ENCODE data around the gene CANX. TPM values are rescaled to one million over a fixed set of nuclear protein-coding genes. Genes with fewer than 3 reads are reported as not detected.

CANX gene
- total and polyA plus RNA-seq, 4 experiments from 2014 or later = 259 to 417 (median 386) TPM

DNA sequence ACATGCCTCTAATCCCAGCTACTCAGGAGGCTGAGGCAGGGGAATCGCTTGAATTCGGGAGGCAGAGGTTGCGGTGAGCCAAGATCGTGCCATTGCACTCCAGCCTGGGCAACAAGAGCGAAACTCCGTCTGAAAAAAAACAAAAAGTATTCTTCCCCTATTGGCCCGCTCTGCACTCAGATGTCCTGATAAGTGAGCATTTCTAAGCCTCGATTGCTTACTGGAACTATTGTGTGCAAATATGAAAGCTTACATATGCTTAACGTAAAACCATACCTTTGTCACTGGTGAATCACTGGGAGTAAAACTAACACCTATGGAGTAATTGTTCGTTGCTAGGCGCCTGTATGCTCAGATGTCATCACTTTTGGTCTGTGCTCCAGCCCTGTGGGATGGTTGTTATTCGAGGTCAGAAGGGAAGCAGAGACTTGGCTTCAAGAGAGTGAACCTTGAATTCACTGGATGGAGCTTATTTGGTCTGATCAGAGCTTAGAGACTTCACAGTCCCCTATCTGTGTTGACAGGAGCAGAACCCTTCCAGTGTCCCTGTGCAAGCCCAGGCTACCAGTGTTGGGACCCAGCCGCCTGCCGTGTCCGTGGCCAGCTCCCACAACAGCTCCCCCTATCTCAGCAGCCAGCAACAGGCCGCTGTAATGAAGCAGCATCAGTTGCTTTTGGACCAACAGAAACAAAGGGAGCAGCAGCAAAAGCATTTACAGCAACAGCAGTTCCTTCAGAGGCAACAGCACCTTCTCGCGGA, 69.7 kb downstream of the CANX start:
- Mint-ChIP-seq H3K9me3 (no peaks in the 10 kb centered on the region), H3K4me3 (no peak overlapping the region), H3K27me3 (no peaks in the 10 kb centered on the region), H3K27ac (no peak overlapping the region), H3K4me1 (peaks cover 6 to 20% (median 11%) of the 10 kb centered on the region in 4 donors), H3K36me3 (peaks cover 50 to 74% of the 10 kb centered on the region in 2 donors)
- DNase-seq = no peak
- Histone ChIP-seq H3K36me3 (ENCODE audit: insufficient read depth, low read length) (peaks cover 70% of the 10 kb centered on the region), H3K9me3 (ENCODE audit: control insufficient read depth in 1 of 2, low read length in 2 of 2) (no peaks in the 10 kb centered on the region), H3K4me1 (ENCODE audit: insufficient read depth, low read length) (peaks cover 8% of the 10 kb centered on the region), H3K4me3 (ENCODE audit: low read length in 2 of 2) (no peak overlapping the region), H3K27ac (ENCODE audit: low read depth, low read length) (no peak overlapping the region), H3K27me3 (ENCODE audit: insufficient read depth, low read length) (no peaks in the 10 kb centered on the region)
- ChIA-PET CTCF (ENCODE audit: partially characterized antibody) (interaction anchor here (2.5 kb wide), 1 partner anchor 9 kb away, joined by 7 read pairs; no protein-coding TSS in a partner anchor), POLR2A (ENCODE audit: partially characterized antibody) (interaction anchor here (0.6 kb wide), 1 partner anchor 25 kb away, joined by 3 read pairs; no protein-coding TSS in a partner anchor)
- intact Hi-C loops (cut with micrococcal nuclease) = no loop called here

DNA sequence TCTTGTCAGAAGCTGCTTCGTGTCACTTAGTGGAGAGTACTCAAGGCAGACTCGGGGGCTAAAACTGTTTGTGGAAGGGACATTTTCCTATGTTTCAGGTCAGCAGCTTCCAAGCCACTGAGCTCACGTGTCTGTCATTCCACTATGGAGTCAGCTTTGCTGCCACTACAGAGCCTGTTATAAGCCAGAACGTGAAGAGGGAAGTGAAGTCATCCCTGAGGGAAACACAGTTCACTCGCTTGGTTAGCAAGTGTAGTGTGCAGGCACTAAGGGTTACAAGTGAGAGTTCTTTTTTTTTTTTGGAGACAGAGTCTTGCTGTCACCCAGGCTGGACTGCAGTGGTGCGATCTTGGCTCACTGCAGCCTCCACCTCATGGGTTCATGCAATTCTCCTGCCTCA, 70.5 kb downstream of the CANX start:
- peaks cover 57 to 81% of the 10 kb centered on the region in 2 donors for H3K36me3 Mint-ChIP-seq
- H3K4me3 ChIP-seq (ENCODE audit: low read length in 2 of 2) = no peak overlapping the region
- no peak overlapping the region for H3K27ac ChIP-seq (ENCODE audit: low read depth, low read length)
- no peaks in the 10 kb centered on the region for H3K9me3 ChIP-seq (ENCODE audit: control insufficient read depth in 1 of 2, low read length in 2 of 2)
- CTCF ChIA-PET (ENCODE audit: partially characterized antibody) = interaction anchor here (2.5 kb wide), 1 partner anchor 8 kb away, joined by 7 read pairs; no protein-coding TSS in a partner anchor
- peak overlapping the region in 2 of 7 donors; percentile 18 to 19 for H3K27ac Mint-ChIP-seq
- H3K36me3 ChIP-seq (ENCODE audit: insufficient read depth, low read length) = peaks cover 78% of the 10 kb centered on the region
- H3K4me1 Mint-ChIP-seq = peaks cover 2 to 14% (median 6%) of the 10 kb centered on the region in 4 donors
- POLR2A ChIA-PET (ENCODE audit: partially characterized antibody) = no interaction called here
- H3K27me3 Mint-ChIP-seq = no peaks in the 10 kb centered on the region
- no peak for DNase-seq
- H3K9me3 Mint-ChIP-seq = peaks cover 0 to 1% (median 0%) of the 10 kb centered on the region in 8 donors
- peaks cover 4% of the 10 kb centered on the region for H3K4me1 ChIP-seq (ENCODE audit: insufficient read depth, low read length)
- intact Hi-C loops (cut with micrococcal nuclease) = no loop called here
- no peak overlapping the region for H3K4me3 Mint-ChIP-seq
- no peaks in the 10 kb centered on the region for H3K27me3 ChIP-seq (ENCODE audit: insufficient read depth, low read length)

- no peaks in the 10 kb centered on the region for H3K27me3 Mint-ChIP-seq
- DNase-seq = no peak
- H3K4me1 Mint-ChIP-seq = peaks cover 2 to 14% (median 6%) of the 10 kb centered on the region in 4 donors
- Histone ChIP-seq H3K27me3 (ENCODE audit: insufficient read depth, low read length) (no peaks in the 10 kb centered on the region), H3K36me3 (ENCODE audit: insufficient read depth, low read length) (peaks cover 83% of the 10 kb centered on the region), H3K9me3 (ENCODE audit: control insufficient read depth in 1 of 2, low read length in 2 of 2) (no peaks in the 10 kb centered on the region), H3K27ac (ENCODE audit: low read depth, low read length) (no peak overlapping the region), H3K4me1 (ENCODE audit: insufficient read depth, low read length) (peaks cover 4% of the 10 kb centered on the region), H3K4me3 (ENCODE audit: low read length in 2 of 2) (no peak overlapping the region)
- ChIA-PET CTCF (ENCODE audit: partially characterized antibody) (no interaction called here), POLR2A (ENCODE audit: partially characterized antibody) (no interaction called here)
- peaks cover 0 to 1% (median 0%) of the 10 kb centered on the region in 8 donors for H3K9me3 Mint-ChIP-seq
- no peak overlapping the region for H3K27ac Mint-ChIP-seq
- H3K36me3 Mint-ChIP-seq = peaks cover 57 to 83% of the 10 kb centered on the region in 2 donors
- intact Hi-C loops (cut with micrococcal nuclease) = no loop called here
- H3K4me3 Mint-ChIP-seq = no peak overlapping the region
These were observed 71.0 kb downstream of the CANX start for GRCh38 chr5:179769796-179770195.

GRCh38 chr5:179771311-179771895, 72.6 kb downstream of the CANX start:
- Histone ChIP-seq H3K27ac (ENCODE audit: low read depth, low read length) (no peak overlapping the region), H3K4me3 (ENCODE audit: low read length in 2 of 2) (no peak overlapping the region), H3K4me1 (ENCODE audit: insufficient read depth, low read length) (peaks cover 4% of the 10 kb centered on the region), H3K27me3 (ENCODE audit: insufficient read depth, low read length) (no peaks in the 10 kb centered on the region), H3K36me3 (ENCODE audit: insufficient read depth, low read length) (peaks cover 84% of the 10 kb centered on the region), H3K9me3 (ENCODE audit: control insufficient read depth in 1 of 2, low read length in 2 of 2) (no peaks in the 10 kb centered on the region)
- no peak for DNase-seq
- intact Hi-C loops (cut with micrococcal nuclease) = no loop called here
- Mint-ChIP-seq H3K4me3 (no peak overlapping the region), H3K4me1 (peaks cover 2 to 9% (median 6%) of the 10 kb centered on the region in 4 donors), H3K27ac (no peak overlapping the region), H3K27me3 (no peaks in the 10 kb centered on the region), H3K9me3 (peaks cover 0 to 1% (median 0%) of the 10 kb centered on the region in 8 donors), H3K36me3 (peaks cover 59 to 80% of the 10 kb centered on the region in 2 donors)
- CTCF ChIA-PET (ENCODE audit: partially characterized antibody) = interaction anchor here (1.2 to 1.3 kb wide), 2 partner anchors 8 to 24 kb away, joined by 3 to 4 read pairs; no protein-coding TSS in a partner anchor
- POLR2A ChIA-PET (ENCODE audit: partially characterized antibody) = interaction anchor here (0.6 to 0.8 kb wide), 2 partner anchors 9 to 50 kb away, joined by 3 to 4 read pairs; partner anchors contain the start of gene SQSTM1

GRCh38 chr5:179772351-179772750, 73.6 kb downstream of the CANX start:
- H3K36me3 ChIP-seq (ENCODE audit: insufficient read depth, low read length) = peaks cover 84% of the 10 kb centered on the region
- Mint-ChIP-seq H3K4me3 (no peak overlapping the region), H3K36me3 (peaks cover 51 to 77% of the 10 kb centered on the region in 2 donors), H3K27ac (peak overlapping the region in 1 of 7 donors; percentile 80), H3K9me3 (peaks cover 0 to 1% (median 0%) of the 10 kb centered on the region in 8 donors), H3K4me1 (peaks cover 0 to 6% (median 4%) of the 10 kb centered on the region in 4 donors), H3K27me3 (no peaks in the 10 kb centered on the region)
- no peak for DNase-seq
- H3K27me3 ChIP-seq (ENCODE audit: insufficient read depth, low read length) = no peaks in the 10 kb centered on the region
- H3K27ac ChIP-seq (ENCODE audit: low read depth, low read length) = no peak overlapping the region
- POLR2A ChIA-PET (ENCODE audit: partially characterized antibody) = no interaction called here
- no peak overlapping the region for H3K4me3 ChIP-seq (ENCODE audit: low read length in 2 of 2)
- CTCF ChIA-PET (ENCODE audit: partially characterized antibody) = interaction anchor here (1.3 kb wide), 1 partner anchor 9 kb away, joined by 4 read pairs; no protein-coding TSS in a partner anchor
- no peaks in the 10 kb centered on the region for H3K9me3 ChIP-seq (ENCODE audit: control insufficient read depth in 1 of 2, low read length in 2 of 2)
- no peaks in the 10 kb centered on the region for H3K4me1 ChIP-seq (ENCODE audit: insufficient read depth, low read length)
- intact Hi-C loops (cut with micrococcal nuclease) = no loop called here

DNA sequence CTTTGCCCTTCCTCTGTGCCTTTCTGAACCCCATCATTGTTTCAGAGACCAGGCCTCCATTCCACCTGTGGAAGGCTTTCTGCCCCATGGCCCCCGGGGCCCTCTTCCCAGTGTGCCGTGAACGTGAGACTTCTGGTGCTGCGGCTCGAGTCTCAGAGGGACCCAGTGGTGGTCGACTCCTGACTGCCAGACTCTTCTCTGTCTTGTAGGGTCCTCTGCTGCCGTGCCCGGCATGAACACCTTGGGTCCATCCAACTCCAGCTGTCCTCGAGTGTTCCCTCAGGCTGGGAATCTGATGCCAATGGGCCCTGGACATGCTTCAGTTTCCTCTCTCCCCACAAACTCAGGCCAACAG, 74.9 kb downstream of the CANX start:
- H3K27ac ChIP-seq (ENCODE audit: low read depth, low read length) = no peak overlapping the region
- H3K4me1 ChIP-seq (ENCODE audit: insufficient read depth, low read length) = no peaks in the 10 kb centered on the region
- ChIA-PET POLR2A (ENCODE audit: partially characterized antibody) (no interaction called here), CTCF (ENCODE audit: partially characterized antibody) (interaction anchor here (1.3 kb wide), 1 partner anchor 10 kb away, joined by 3 read pairs; no protein-coding TSS in a partner anchor)
- intact Hi-C loops (cut with micrococcal nuclease) = no loop called here
- no peak for DNase-seq
- H3K27me3 ChIP-seq (ENCODE audit: insufficient read depth, low read length) = no peaks in the 10 kb centered on the region
- peaks cover 0 to 3% (median 0%) of the 10 kb centered on the region in 4 donors for H3K4me1 Mint-ChIP-seq
- no peak overlapping the region for H3K4me3 ChIP-seq (ENCODE audit: low read length in 2 of 2)
- peaks cover 0 to 1% (median 0%) of the 10 kb centered on the region in 8 donors for H3K9me3 Mint-ChIP-seq
- H3K36me3 Mint-ChIP-seq = peaks cover 59 to 79% of the 10 kb centered on the region in 2 donors
- no peaks in the 10 kb centered on the region for H3K27me3 Mint-ChIP-seq
- no peak overlapping the region for H3K4me3 Mint-ChIP-seq
- no peaks in the 10 kb centered on the region for H3K9me3 ChIP-seq (ENCODE audit: control insufficient read depth in 1 of 2, low read length in 2 of 2)
- H3K27ac Mint-ChIP-seq = peak overlapping the region in 2 of 7 donors; percentile 24 to 68
- peaks cover 85% of the 10 kb centered on the region for H3K36me3 ChIP-seq (ENCODE audit: insufficient read depth, low read length)

GRCh38 chr5:179774442-179774841, 75.7 kb downstream of the CANX start:
- Histone ChIP-seq H3K36me3 (ENCODE audit: insufficient read depth, low read length) (peaks cover 77% of the 10 kb centered on the region), H3K4me1 (ENCODE audit: insufficient read depth, low read length) (no peaks in the 10 kb centered on the region), H3K27me3 (ENCODE audit: insufficient read depth, low read length) (no peaks in the 10 kb centered on the region), H3K27ac (ENCODE audit: low read depth, low read length) (no peak overlapping the region), H3K4me3 (ENCODE audit: low read length in 2 of 2) (no peak overlapping the region), H3K9me3 (ENCODE audit: control insufficient read depth in 1 of 2, low read length in 2 of 2) (no peaks in the 10 kb centered on the region)
- intact Hi-C loops (cut with micrococcal nuclease) = no loop called here
- ChIA-PET CTCF (ENCODE audit: partially characterized antibody) (interaction anchor here (1.3 kb wide), 1 partner anchor 22 kb away, joined by 4 read pairs; no protein-coding TSS in a partner anchor), POLR2A (ENCODE audit: partially characterized antibody) (no interaction called here)
- no peaks in the 10 kb centered on the region for H3K27me3 Mint-ChIP-seq
- H3K4me3 Mint-ChIP-seq = no peak overlapping the region
- peaks cover 56 to 78% of the 10 kb centered on the region in 2 donors for H3K36me3 Mint-ChIP-seq
- peak overlapping the region in 1 of 7 donors; percentile 52 for H3K27ac Mint-ChIP-seq
- peaks cover 0 to 1% (median 0%) of the 10 kb centered on the region in 8 donors for H3K9me3 Mint-ChIP-seq
- DNase-seq = no peak
- H3K4me1 Mint-ChIP-seq = peaks cover 0 to 1% (median 0%) of the 10 kb centered on the region in 4 donors

All from CD4-positive, alpha-beta memory T cell (primary cell).